GM12865 (cell line): Measurements from ENCODE around the gene CRISPLD2.

Experiments used
- DNase-seq: peaks from one replicate; pipeline ENCODE4 v3.0.0; 2010; ENCODE audit warnings: low read depth
- H3K4me3 ChIP-seq: 2 replicates; pipeline ENCODE4 v1.5.1; 2011; ENCODE audit warnings: mild to moderate bottlenecking, low read depth, low read length, control low read depth
- CTCF ChIP-seq: IDR thresholded peaks from 2 replicates; pipeline ENCODE4 v1.5.1; 2011; ENCODE audit warnings: low read length, control low read depth, low read depth, inconsistent platforms; ENCODE audit not compliant: insufficient read depth; ENCODE audit errors: missing control alignments

Gene CRISPLD2

GRCh38 chr16:84955427-84955826 lies 135.6 kb downstream of the CRISPLD2 start:
- no peak overlapping the region for H3K4me3 ChIP-seq
- TF ChIP-seq CTCF: no peak
- no peak for DNase-seq

- no peak for DNase-seq
- H3K4me3 ChIP-seq: no peak overlapping the region
- TF ChIP-seq CTCF: no peak
These were observed 137.4 kb downstream of the CRISPLD2 start for GRCh38 chr16:84957192-84957591.

- no peak overlapping the region for H3K4me3 ChIP-seq
- DNase-seq: no peak
- TF ChIP-seq CTCF: no peak
These were observed 138.0 kb downstream of the CRISPLD2 start for GRCh38 chr16:84957792-84958191.
